ENCODE results near the gene PTPRD.
"Not testable (repeated sequence)": the region's sequence is repeated elsewhere in the genome, so short reads cannot be mapped to it uniquely, and the experiment has no call there.

The PTPRD gene

DNA sequence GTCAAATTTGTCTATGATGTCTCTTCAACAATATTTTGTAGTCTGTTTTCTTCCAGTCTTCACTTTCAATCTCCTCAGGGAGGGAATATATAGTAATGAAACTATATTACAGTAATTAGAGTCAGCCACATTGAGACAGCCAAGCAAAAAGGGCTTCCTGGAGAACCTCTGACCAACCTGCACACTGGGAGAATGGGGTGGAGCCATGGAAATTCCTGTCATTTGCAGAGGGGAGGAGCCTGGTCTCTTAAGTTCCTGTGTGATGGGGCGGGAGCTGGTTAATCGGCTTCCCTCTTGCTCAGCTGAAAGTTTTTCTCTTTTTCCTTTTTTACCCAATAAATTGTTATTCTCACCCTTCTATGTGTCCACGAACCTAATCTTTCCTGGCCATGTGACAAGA lies 1220.0 kb downstream of the PTPRD start:
- in situ Hi-C loops (cut with MboI; ENCODE audit: low sequenced_read_pairs), result no loop called here

DNA sequence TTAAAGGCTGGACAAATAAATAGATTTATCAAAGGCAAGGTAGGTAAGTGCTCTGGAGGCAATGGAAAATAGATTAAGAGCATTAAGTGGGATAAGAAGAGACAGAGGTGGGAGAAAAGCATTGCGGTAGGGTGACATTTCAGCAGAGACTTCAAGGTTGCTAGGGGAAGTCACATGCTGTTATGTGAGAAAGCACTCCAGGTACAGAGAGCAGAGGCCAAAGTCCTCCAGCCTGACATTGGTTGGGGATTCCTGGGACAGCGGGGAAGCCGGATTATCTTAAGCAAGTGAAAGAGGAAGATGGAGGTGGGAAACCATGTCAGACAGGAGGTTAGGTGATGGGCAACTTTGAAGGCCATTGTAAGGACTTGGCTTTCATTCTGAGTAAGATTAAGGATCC lies 1222.9 kb downstream of the PTPRD start:
- in situ Hi-C loops (cut with MboI; ENCODE audit: low sequenced_read_pairs), result no loop called here

DNA sequence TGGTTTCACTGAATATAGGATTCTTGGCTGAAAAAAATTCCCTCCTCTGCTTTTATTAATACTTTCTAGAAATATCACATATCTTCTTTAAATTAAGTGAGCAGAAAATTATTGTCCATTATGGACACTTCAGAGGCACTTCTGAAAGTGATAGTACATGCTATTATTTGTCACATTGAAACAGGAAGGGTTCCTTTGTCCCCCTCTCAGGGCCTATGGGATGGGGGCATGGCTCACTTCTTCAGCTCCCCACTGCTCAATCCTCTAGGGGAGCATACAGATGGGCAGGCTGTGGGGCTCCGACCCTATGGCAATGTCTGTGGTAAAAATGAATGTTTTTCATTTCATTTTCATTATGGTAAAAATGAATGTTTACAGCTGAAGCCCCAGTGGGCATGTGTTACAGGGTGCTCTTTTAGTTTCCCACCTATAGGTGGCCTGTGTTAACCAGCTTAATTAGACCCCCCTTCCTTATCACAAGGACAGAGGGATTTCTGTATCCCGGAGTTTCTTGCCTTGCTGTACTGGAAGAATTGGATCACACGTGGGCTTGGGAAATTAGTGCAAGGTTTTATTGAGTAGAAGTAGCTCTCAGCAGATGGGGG lies 1225.2 kb downstream of the PTPRD start:
- in situ Hi-C loops (cut with MboI; ENCODE audit: low sequenced_read_pairs), result no loop called here

DNA sequence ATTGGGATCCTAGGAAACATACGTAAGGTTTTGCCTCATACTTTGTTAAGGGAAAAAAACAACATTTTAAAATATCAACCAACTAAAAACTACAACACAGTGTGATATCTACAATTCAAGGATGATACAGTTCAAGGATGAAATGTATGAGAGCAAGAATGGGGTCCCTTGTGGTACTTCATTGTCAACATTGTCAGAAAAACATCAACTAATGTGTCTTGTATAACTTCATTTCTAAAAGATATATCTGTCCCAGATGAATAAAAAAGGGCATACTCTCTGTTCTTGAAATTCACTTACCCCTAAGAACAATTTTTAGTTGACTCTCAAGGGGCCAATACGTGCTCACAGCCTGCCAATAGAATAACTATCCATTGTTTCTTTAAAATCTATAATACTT lies 1250.5 kb downstream of the PTPRD start:
- in situ Hi-C loops (cut with MboI; ENCODE audit: low sequenced_read_pairs), result no loop called here

DNA sequence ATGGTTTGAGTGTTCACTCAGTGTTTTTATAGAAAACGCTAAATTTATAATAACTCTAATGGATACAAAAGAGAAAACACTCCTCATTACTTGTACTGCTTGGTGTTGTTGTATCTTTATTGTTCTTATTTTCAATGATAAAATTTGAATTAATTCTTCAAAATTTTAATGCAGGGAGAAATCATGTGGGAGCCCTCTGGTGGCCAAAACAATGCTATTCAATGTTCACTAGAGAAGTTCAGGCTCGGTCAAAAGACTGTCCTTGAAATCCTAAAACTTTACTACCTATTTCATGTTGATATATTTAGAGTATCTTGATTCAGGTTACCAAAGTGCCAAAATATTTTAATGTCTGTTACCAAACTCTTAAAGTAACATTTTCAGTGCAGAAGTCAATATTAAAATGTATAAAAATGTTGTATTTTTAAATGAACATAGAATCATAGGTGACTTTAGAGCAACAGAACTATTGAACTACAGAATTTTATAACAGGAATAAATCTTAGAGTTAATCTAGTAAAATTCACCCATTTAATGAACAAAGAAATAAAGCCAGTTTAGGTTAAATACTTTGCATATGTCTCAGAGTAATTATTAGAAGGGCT lies 1259.8 kb downstream of the PTPRD start:
- in situ Hi-C loops (cut with MboI; ENCODE audit: low sequenced_read_pairs), result no loop called here

DNA sequence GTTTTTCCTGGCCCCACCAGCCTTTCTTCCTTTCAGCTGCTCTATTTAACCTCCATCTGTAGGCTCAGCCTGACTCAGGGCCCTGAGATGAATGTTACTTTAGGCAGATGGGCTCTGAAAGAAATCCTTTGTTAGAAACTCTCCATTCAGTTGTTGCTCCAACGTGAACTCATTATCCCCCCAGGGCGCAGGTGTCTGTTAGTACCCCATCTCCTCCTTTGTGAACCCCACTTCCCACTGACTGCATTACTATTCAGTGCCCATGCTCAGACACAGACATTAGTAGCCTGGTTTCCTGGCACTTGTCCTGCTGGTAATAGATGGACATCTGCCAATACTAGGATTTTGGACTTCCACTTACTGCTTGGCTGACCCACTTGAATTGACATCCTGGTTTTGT lies 1271.6 kb downstream of the PTPRD start:
- in situ Hi-C loops (cut with MboI; ENCODE audit: low sequenced_read_pairs), result no loop called here

DNA sequence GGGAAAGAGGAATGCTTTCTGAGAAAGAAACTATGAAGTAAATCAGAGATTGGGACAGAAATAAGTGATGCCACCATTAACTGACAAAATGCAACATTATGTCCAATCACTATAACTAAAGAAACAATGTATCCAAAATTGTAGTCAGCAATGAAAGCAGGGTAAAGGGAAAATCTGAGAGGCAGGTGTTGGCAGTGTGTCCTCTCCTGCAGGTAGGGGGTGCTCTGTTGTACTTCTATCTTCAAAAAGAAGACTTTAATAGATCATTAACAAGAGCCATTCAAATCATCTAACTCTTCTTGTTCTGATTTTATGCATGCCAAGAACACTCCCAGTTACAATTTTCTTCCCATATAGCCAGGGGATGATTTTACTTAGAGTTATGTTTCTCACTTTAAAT lies 1275.7 kb downstream of the PTPRD start:
- in situ Hi-C loops (cut with MboI; ENCODE audit: low sequenced_read_pairs), result no loop called here

DNA sequence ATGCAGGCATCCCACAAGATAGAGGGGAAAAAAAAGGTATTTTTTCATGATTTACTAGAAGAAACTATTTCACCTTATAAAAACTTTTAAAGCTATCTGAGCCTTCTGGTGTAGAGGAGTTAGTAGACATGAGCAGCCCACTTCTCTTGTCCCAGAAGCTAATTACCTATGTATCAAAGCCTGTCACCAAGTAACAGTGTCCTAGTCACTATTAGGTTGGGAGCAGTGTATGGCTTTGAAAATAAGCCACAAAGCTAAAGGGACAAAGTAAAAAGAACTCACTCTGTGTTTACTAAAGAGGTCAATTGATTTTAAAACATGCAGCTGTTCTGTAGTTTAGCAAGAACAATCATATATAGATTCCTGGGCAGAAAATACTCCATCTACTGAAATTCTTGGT lies 1286.1 kb downstream of the PTPRD start:
- in situ Hi-C loops (cut with MboI; ENCODE audit: low sequenced_read_pairs), result no loop called here

DNA sequence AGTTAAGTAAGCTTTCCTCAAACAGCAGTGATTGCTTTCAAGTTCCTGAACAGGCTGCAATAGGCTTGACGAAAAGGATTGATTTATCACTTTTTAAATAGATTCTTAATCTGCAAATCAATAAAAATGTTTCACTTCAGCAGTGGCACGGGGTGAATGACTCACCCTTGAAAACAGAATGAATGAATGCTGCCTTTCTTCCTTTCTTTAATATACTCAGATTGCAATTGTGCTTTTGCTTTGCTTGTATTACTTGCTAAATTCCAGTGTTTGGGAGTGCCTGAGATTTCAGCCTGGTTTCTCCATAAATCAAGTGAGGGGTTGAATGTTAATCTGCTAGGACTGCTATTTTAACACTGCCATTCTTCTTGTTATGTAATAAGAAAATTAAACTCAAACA lies 1293.8 kb downstream of the PTPRD start:
- in situ Hi-C loops (cut with MboI; ENCODE audit: low sequenced_read_pairs), result no loop called here

DNA sequence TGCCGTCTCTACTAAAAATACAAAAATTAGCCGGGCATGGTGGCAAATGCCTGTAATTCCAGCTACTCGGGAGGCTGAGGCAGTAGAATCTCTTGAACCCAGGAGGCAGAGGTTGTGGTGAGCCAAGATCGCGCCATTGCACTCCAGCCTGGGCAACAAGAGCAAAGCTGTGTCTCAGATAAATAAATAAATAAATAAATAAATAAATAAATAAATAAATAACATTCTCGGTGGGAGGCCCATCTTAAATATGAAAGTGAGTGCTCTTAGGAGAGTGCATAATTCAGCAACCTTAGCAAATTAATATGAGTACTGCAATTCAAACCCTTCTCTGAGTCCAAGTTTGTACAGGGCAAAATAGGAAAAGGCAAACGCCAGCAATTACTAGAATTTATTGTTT lies 1302.1 kb downstream of the PTPRD start:
- in situ Hi-C loops (cut with MboI; ENCODE audit: low sequenced_read_pairs), result not testable (repeated sequence)

DNA sequence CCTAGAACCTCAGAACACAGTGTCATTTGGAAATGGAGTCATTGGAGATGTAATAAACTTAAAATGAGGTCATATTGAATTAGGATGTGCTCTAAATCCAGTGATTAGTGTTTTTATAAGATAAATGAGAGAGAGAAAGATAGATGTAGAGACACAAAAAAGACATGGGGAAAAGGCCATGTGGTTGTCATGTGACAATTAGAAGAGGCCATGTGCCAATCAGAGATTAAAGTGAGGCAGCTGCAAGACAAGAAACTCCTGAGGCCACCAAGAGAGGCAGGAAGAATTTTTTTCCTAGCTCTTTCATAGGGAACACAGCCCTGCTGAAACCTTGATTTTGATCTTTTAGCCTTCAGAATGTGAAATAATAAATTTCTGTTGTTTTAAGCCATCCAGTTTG lies 1307.2 kb downstream of the PTPRD start:
- in situ Hi-C loops (cut with MboI; ENCODE audit: low sequenced_read_pairs), result no loop called here

DNA sequence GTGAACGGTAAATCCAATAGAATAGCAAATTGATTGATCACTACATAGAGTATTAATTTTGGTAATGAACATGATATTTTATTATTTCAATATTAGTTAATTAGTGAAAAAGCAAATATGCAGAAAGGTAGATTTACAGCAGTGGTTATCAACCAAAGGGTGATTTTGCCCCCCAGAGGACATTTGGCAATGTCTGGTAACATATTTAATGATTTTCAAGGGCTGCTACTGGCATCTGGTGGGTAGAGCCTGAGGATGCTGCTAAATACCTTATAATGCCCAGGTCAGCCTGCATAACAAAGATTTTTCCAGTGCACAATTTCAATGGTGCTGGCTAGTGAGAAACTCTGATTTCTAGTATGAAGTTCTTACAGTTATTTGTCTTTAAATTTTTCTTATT lies 1313.7 kb downstream of the PTPRD start:
- in situ Hi-C loops (cut with MboI; ENCODE audit: low sequenced_read_pairs), result no loop called here

DNA sequence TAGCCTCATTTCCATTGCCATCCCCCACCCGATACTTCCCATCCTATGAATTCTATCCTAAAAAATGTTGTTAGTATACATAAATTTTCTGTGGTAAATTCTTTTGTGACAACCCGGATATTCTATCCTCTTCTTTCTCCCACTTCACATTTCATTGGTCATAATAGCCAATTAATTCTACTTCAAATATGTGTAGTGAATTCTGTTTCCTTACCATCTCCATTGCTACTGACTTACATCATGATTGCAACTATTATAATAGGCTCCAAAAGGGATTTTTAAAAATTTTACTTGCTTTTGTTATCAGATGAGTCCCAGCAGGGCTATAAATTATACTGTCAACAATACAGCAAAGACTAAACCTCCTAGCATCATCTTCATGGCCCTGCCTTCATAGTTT lies 1326.8 kb downstream of the PTPRD start:
- in situ Hi-C loops (cut with MboI; ENCODE audit: low sequenced_read_pairs), result no loop called here

DNA sequence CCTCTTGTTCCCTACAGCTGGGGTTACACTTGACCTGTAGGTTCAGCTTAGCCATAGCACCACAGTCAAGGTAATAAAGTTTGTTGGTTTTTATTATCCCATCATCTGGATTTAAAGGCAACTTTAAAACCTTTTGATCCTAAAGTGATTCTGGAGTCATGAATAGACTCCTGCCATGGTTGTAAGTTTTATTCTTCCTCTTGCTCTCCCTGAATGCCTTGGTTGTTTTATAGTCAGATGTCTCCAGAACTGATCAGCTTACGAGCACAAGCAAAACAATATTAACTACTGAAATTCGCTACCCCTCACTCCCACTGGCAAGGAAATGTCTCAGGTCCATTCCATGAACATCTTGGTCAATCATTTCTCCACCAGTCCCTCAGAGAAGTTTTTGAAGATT lies 1328.6 kb downstream of the PTPRD start:
- in situ Hi-C loops (cut with MboI; ENCODE audit: low sequenced_read_pairs), result no loop called here

DNA sequence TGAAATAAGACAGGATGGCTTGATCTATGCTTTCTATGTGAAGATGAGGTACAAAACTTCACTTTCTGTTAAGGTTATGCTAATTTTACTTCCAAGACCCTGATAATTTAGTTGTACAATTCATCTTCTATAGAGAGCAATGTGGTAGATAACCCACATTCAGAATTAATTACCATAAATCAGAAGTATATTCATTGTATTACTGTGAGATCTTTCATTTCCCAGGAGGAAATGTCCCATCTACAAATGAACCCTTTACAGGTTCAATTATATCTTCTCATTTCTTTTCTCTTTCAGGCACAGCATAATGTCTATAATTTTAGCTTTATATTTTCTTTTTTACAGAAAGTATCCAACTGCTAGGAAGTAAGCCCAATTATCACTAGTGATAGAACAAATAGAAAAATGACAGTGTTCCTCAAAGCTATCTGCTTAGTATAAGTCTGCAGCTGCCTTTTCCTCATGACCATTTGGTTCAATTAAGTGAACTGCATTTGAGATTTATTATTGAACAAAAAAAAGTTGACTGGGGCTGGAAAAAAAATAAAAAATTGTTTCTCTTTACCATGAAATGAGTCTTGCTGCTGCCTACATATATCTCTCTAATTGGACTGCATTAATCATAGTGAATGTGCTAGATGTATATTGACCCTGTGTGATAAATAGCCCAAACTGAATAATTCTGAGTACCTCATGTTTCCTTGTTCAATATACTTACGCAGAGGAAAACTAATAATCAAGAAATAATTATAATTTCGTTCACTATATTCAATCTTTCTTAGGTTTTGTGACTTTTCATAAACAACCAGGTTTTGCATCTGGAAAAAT lies 1329.4 kb downstream of the PTPRD start:
- in situ Hi-C loops (cut with MboI; ENCODE audit: low sequenced_read_pairs), result no loop called here

DNA sequence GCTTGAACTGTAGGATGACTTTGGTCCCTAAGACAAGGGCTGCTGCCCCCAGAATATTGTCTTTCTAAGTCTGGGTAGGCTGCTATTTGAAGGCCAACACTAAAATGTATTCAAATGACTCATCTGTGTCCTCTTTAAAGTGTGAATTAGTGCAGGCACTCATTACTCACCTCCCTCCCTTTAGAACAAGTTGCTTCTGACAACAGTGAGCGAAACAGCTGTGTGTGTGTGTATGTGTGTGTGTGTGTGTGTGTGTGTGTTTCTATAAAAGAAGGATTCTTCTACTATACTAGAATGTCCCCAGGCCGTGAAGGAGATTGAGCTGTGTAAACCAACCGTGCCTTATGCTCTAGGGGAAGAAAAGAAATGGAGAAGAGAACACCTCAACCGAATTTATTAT lies 1337.2 kb downstream of the PTPRD start:
- in situ Hi-C loops (cut with MboI; ENCODE audit: low sequenced_read_pairs), result no loop called here

DNA sequence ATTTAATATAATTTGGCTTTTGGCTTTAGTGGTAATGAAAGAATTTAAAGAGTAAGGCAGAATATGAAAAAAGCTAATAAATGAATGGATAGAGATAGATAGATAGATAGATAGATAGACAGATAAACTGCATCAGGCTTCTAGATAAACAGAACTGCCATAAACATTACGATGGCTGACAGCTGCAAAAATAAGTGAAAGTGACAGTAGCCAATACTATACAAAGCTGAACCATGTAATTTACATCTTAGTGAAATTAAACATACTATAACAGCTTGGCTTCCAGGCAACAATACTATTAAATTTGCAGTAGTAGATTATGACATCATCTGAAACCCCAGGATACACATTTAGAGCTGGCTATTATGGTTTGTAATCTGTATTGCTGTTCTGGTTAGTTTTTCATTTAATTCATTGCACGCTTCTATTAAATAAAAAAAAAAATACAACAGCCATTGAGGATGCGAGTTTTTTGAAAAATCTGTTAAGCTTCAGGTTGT lies 1354.8 kb downstream of the PTPRD start:
- in situ Hi-C loops (cut with MboI; ENCODE audit: low sequenced_read_pairs), result no loop called here

DNA sequence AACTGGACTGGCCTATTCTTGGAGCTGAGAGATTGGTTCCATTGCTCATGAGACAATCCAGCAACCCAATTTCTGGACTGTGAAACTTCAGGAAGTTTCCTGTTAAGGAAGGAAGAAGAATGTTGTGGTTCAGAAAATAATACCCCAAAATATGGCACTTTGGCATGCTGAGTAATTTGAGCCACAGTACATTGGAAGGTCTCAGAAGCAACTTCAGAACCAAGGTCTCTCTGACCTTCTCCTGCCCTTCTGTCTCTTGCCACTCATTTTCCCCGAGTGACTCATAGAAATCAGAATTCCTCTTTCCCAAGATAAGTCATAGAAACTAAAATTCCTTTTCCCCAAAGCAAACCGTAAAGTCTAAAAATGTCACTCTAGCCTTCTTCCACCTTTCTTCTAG lies 1366.1 kb downstream of the PTPRD start:
- in situ Hi-C loops (cut with MboI; ENCODE audit: low sequenced_read_pairs), result no loop called here

DNA sequence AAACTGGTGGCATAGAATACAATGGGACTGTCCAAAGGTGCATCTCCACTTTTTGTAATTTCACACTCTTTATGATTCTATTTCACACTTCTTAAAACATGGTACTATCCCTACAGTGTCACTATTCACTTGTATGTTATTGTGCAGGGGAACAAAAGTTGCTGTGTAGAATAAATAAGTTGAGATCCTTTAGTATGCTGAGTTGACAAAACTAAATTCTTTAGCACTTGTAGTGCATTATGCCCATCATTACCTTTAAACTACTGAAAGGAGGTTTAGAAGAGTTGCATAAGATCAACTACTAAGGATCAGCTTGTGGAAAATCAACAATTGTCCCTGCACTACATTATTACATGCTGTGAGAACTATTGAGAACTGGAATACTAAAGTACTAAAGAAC lies 1380.9 kb downstream of the PTPRD start:
- in situ Hi-C loops (cut with MboI; ENCODE audit: low sequenced_read_pairs), result no loop called here

DNA sequence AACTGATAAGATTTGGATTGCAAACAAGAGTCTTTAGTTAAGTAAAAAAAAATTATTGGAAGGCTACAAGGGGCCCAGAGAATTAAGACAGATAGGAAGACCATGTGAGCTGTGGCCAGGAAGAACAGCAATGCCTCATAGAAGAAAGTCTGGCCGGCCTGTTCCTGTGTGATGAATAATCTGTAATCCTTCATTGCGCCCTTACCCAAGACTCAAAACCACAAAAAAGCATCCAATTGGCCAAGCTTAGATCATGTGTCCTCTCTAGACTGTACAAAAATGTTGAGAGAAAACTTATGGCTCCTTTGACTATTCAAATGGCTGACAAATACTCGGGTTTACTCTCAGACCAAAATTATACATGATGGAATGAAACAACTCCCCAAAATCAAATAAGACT lies 1383.5 kb downstream of the PTPRD start:
- in situ Hi-C loops (cut with MboI; ENCODE audit: low sequenced_read_pairs), result no loop called here

DNA sequence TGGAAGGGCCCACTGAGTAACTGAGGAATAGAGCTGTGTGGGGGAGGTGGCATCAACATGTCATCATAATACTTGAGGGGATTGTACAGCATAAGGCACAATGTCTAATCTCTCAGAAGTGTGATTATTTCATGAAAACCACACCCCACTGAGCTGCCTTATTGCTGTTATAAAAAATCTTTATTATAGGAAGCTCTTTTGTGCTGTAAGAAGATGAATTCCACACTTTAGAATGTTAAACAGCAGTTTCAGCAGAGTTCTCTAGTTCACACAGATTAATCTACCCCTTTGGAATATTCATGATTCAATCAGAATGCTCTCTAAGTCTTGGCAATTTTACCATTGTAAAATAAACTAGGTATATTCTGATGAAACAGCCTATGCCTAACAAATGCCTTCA lies 1389.6 kb downstream of the PTPRD start:
- in situ Hi-C loops (cut with MboI; ENCODE audit: low sequenced_read_pairs), result no loop called here

DNA sequence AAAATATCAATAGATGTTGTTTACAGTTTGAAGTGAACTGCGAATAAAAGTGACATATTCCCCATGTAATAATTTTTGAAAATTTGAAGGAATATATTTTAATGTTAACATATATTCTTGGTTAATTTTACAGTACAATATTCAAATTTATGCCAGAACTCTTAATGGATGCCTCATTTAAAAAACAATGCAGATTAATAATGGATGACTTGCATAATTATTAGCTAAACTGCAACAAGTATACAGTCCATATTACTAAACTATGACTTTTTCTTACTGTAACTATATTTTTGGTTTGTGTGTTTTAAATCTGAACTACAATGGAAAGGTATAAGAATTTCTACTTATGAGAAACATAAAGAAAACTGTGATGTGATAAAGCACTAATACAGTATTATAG lies 1390.1 kb downstream of the PTPRD start:
- in situ Hi-C loops (cut with MboI; ENCODE audit: low sequenced_read_pairs), result no loop called here
